SH-SY5Y (cell line): ENCODE measurements around the gene ZNF26.

Experiments
- GATA2 ChIP-seq: IDR thresholded peaks from 2 replicates; pipeline ENCODE4 v1.6.1; 2011; ENCODE audit warnings: mild to moderate bottlenecking, low read depth, low read length
- GATA3 ChIP-seq: IDR thresholded peaks from 2 replicates; pipeline ENCODE4 v1.6.1; 2011; ENCODE audit warnings: low read depth, mild to moderate bottlenecking, low read length, moderate library complexity

DNA sequence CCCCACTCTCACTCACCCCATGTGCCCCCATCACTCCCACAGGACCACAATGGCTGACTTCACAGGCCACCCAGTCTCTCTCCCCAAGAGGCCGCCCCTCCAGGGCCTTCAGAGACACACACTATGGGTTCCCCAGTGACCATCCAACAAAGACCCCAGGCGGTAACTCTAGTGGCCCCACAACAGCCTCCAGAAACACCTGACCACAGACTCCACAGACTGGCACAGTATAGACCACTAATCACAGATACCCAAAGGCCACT, 33.1 kb upstream of the ZNF26 start:
- TF ChIP-seq GATA2 (no peak), GATA3 (no peak)
